H1 (cell line): Measurements from ENCODE around the gene BRICD5. TPM values are rescaled to one million over a fixed set of nuclear protein-coding genes. Genes with fewer than 3 reads are reported as not detected.

Source experiments
- CTCF ChIA-PET: fragments of 300-600 bp; sonication (Branson Sonifier 250); formaldehyde crosslinking; loops from one replicate; lab custom pipeline; 2021; ENCODE audit not compliant: partially characterized antibody; lab: Charles Lee
- POLR2A ChIA-PET: fragments of 300-600 bp; sonication (Branson Sonifier 250); formaldehyde crosslinking; loops from one replicate; lab custom pipeline; 2021; ENCODE audit warnings: inconsistent platforms; ENCODE audit not compliant: partially characterized antibody; lab: Charles Lee
- DNase-seq, 2 experiments: peaks; one replicate each; pipeline versions ENCODE4 v3.0.0 to v3.0.0-alpha.2; 2010 to 2022; ENCODE audit warnings: low spot score in 2 of 2, low read depth in 1 of 2, mixed read lengths in 1 of 2
- FAIRE-seq: peaks from 2 replicates; lab custom pipeline; 2011; peaks lifted over from hg19 to GRCh38; lab: Jason Lieb, UNC
- H2AFZ ChIP-seq: 2 replicates; pipeline ENCODE4 v1.8.1; 2012; ENCODE audit warnings: low read length, inconsistent platforms
- H2AK5ac ChIP-seq: 2 replicates; pipeline ENCODE4 v1.6.1; 2013; ENCODE audit warnings: low read depth, low read length
- H2BK120ac ChIP-seq: replicated peaks from 2 replicates; pipeline ENCODE3; 2013; ENCODE audit warnings: low read depth, low read length, inconsistent platforms
- H2BK12ac ChIP-seq: 2 replicates; pipeline ENCODE4 v1.6.1; 2013; ENCODE audit warnings: low read depth, low read length
- H2BK15ac ChIP-seq: 2 replicates; pipeline ENCODE4 v1.6.1; 2013; ENCODE audit warnings: low read length
- H2BK20ac ChIP-seq: 2 replicates; pipeline ENCODE4 v1.6.1; 2013; ENCODE audit warnings: low read length
- H2BK5ac ChIP-seq: 2 replicates; pipeline ENCODE4 v1.6.1; 2013; ENCODE audit warnings: low read depth, low read length
- H3K14ac ChIP-seq: 2 replicates; pipeline ENCODE4 v1.6.1; 2013; ENCODE audit warnings: inconsistent platforms; ENCODE audit not compliant: insufficient read length
- H3K18ac ChIP-seq: 2 replicates; pipeline ENCODE4 v1.6.1; 2013; ENCODE audit warnings: low read length; ENCODE audit errors: extremely low read depth
- H3K23ac ChIP-seq: 2 replicates; pipeline ENCODE4 v1.6.1; 2013; ENCODE audit warnings: inconsistent platforms; ENCODE audit not compliant: insufficient read length
- H3K23me2 ChIP-seq: 2 replicates; pipeline ENCODE4 v1.6.1; 2013; ENCODE audit warnings: low read depth, low read length
- H3K27ac ChIP-seq: 2 replicates; pipeline ENCODE4 v1.6.1; 2011; ENCODE audit warnings: low read depth, low read length, inconsistent platforms
- H3K27me3 ChIP-seq, 4 experiments: replicated peaks in 1 of 4; 1 replicate in 1 of 4; 2 replicates in 3 of 4; pipeline versions ENCODE4 v1.6.1 to v1.8.1; 2011 to 2013; ENCODE audit warnings: low read length in 3 of 4, mild to moderate bottlenecking in 3 of 4, inconsistent platforms in 2 of 4, mixed read lengths in 2 of 4, moderate library complexity in 1 of 4; ENCODE audit not compliant: control insufficient read depth in 3 of 4, insufficient read depth in 3 of 4; ENCODE audit errors: extremely low read depth in 1 of 4
- H3K36me3 ChIP-seq, 4 experiments: 2 replicates each; pipeline versions ENCODE4 v1.6.1 to v1.8.1; 2011 to 2013; ENCODE audit warnings: mild to moderate bottlenecking in 4 of 4, low read length in 3 of 4, moderate library complexity in 2 of 4, control low read depth in 1 of 4, inconsistent platforms in 1 of 4; ENCODE audit not compliant: insufficient read depth in 4 of 4, control insufficient read depth in 2 of 4
- H3K4ac ChIP-seq: replicated peaks from 2 replicates; pipeline ENCODE3; 2013; ENCODE audit warnings: low read length, low read depth, mixed read lengths, inconsistent platforms; ENCODE audit not compliant: insufficient read length
- H3K4me1 ChIP-seq, 4 experiments: replicated peaks in 1 of 4; 1 replicate in 1 of 4; 2 replicates in 3 of 4; pipeline versions ENCODE4 v1.6.1 to v1.8.1; 2011 to 2013; ENCODE audit warnings: low read length in 3 of 4, inconsistent platforms in 2 of 4, mixed read lengths in 1 of 4; ENCODE audit not compliant: insufficient read depth in 4 of 4, control insufficient read depth in 3 of 4
- H3K4me2 ChIP-seq, 2 experiments: 2 replicates each; pipeline versions ENCODE4 v1.6.1 to v1.8.1; 2011 to 2013; ENCODE audit warnings: low read depth in 2 of 2, low read length in 2 of 2, control low read depth in 1 of 2, inconsistent platforms in 1 of 2, mild to moderate bottlenecking in 1 of 2; ENCODE audit not compliant: insufficient read depth in 1 of 2
- H3K4me3 ChIP-seq, 4 experiments: fragments of 200-600, 300-600 bp in 1 of 4; sonication (generic), shearing (Covaris generic), sonication (Bioruptor Twin) in 1 of 4; 2 replicates each; pipeline versions ENCODE4 v1.5.1 to v1.8.1; 2011 to 2016; ENCODE audit warnings: low read length in 4 of 4, low read depth in 3 of 4, control low read depth in 2 of 4, inconsistent platforms in 2 of 4, mild to moderate bottlenecking in 2 of 4, mixed read lengths in 1 of 4, moderate library complexity in 1 of 4; ENCODE audit not compliant: insufficient read depth in 2 of 4; ENCODE audit errors: extremely low read depth in 1 of 4
- H3K56ac ChIP-seq: replicated peaks from 2 replicates; pipeline ENCODE3; 2013; ENCODE audit warnings: low read depth, mild to moderate bottlenecking, mixed read lengths, low read length, inconsistent platforms; ENCODE audit not compliant: insufficient read length
- H3K79me1 ChIP-seq: 2 replicates; pipeline ENCODE4 v1.6.1; 2013; ENCODE audit warnings: low read depth, low read length, control low read depth
- H3K79me2 ChIP-seq, 2 experiments: 2 replicates each; pipeline versions ENCODE4 v1.6.1 to v1.8.1; 2012 to 2013; ENCODE audit warnings: low read length in 2 of 2, mild to moderate bottlenecking in 2 of 2, inconsistent platforms in 1 of 2; ENCODE audit not compliant: insufficient read depth in 2 of 2, control insufficient read depth in 1 of 2
- H3K9ac ChIP-seq, 4 experiments: replicated peaks in 1 of 4; 1 replicate in 1 of 4; 2 replicates in 3 of 4; pipeline versions ENCODE4 v1.6.1 to v1.8.1; 2011 to 2013; ENCODE audit warnings: low read depth in 3 of 4, low read length in 3 of 4, control low read depth in 2 of 4, mild to moderate bottlenecking in 2 of 4, moderate library complexity in 2 of 4, inconsistent platforms in 1 of 4; ENCODE audit errors: extremely low read depth in 1 of 4
- H3K9me3 ChIP-seq, 2 experiments: 2 replicates each; pipeline versions ENCODE4 v1.6.1 to v1.8.1; 2012 to 2013; ENCODE audit warnings: mild to moderate bottlenecking in 2 of 2, moderate library complexity in 2 of 2, control low read depth in 1 of 2, inconsistent platforms in 1 of 2, low read depth in 1 of 2, low read length in 1 of 2, mixed read lengths in 1 of 2; ENCODE audit not compliant: insufficient read depth in 2 of 2
- H4K20me1 ChIP-seq, 2 experiments: replicated peaks in 1 of 2; 2 replicates each; pipeline versions ENCODE3 to v1.8.1; 2011 to 2013; ENCODE audit warnings: inconsistent platforms in 2 of 2, low read length in 2 of 2, mild to moderate bottlenecking in 1 of 2; ENCODE audit not compliant: insufficient read depth in 2 of 2, control insufficient read depth in 1 of 2
- H4K5ac ChIP-seq: 2 replicates; pipeline ENCODE4 v1.6.1; 2013; ENCODE audit warnings: low read length, low read depth, mixed read lengths, inconsistent platforms; ENCODE audit not compliant: insufficient read length
- H4K8ac ChIP-seq: 2 replicates; pipeline ENCODE4 v1.8.0; 2013; ENCODE audit warnings: mild to moderate bottlenecking, moderate library complexity, low read length, inconsistent platforms; ENCODE audit not compliant: insufficient read depth; ENCODE audit errors: extremely low read depth
- H4K91ac ChIP-seq: replicated peaks from 2 replicates; pipeline ENCODE3; 2013; ENCODE audit warnings: low read length, mixed read lengths, inconsistent platforms; ENCODE audit not compliant: insufficient read length
- BRCA1 ChIP-seq: IDR thresholded peaks from 2 replicates; pipeline ENCODE4 v1.6.1; 2012; ENCODE audit warnings: low read depth, low read length, improper control_type of control experiment
- CEBPB ChIP-seq: IDR thresholded peaks from 2 replicates; pipeline ENCODE4 v1.6.1; 2012; ENCODE audit warnings: low read depth, low read length
- FOSL1 ChIP-seq: IDR thresholded peaks from 2 replicates; pipeline ENCODE4 v1.6.1; 2011; ENCODE audit warnings: mild to moderate bottlenecking, low read depth, low read length, moderate library complexity; ENCODE audit not compliant: insufficient read depth
- GABPA ChIP-seq: IDR thresholded peaks from 2 replicates; pipeline ENCODE4 v1.6.1; 2011; ENCODE audit warnings: mild to moderate bottlenecking, low read length, moderate library complexity, borderline replicate concordance; ENCODE audit not compliant: insufficient read depth
- GTF2F1 ChIP-seq: IDR thresholded peaks from 2 replicates; pipeline ENCODE4 v1.6.1; 2012; ENCODE audit warnings: low read depth, low read length, improper control_type of control experiment, borderline replicate concordance
- HDAC2 ChIP-seq, 2 experiments: fragments of 300-600 bp in 1 of 2; sonication (generic) in 1 of 2; IDR thresholded peaks; 2 replicates each; pipeline ENCODE4 v1.6.1; 2011 to 2012; ENCODE audit warnings: low read depth in 2 of 2, low read length in 2 of 2, mild to moderate bottlenecking in 2 of 2, moderate library complexity in 2 of 2, borderline replicate concordance in 1 of 2, inconsistent platforms in 1 of 2
- JUND ChIP-seq: IDR thresholded peaks from 2 replicates; pipeline ENCODE4 v1.6.1; 2011; ENCODE audit warnings: mild to moderate bottlenecking, improper control_type of control experiment, low read length
- MAX ChIP-seq: IDR thresholded peaks from 2 replicates; pipeline ENCODE4 v1.6.1; 2012; ENCODE audit warnings: inconsistent platforms
- PHF8 ChIP-seq: fragments of 200-600 bp; sonication (generic); conservative IDR thresholded peaks from 2 replicates; pipeline ENCODE4 v1.7.1; 2012; ENCODE audit warnings: low read depth, mild to moderate bottlenecking, inconsistent platforms, low read length, moderate library complexity
- SRF ChIP-seq: IDR thresholded peaks from 2 replicates; pipeline ENCODE4 v1.6.1; 2011; ENCODE audit warnings: mild to moderate bottlenecking, low read depth, low read length, moderate library complexity
- TBP ChIP-seq: IDR thresholded peaks from 2 replicates; pipeline ENCODE4 v1.6.1; 2011; ENCODE audit warnings: low read depth, low read length, improper control_type of control experiment
- WGBS, 2 experiments: shearing (Covaris generic) in 1 of 2; methylation state at CpG; one replicate each; pipeline versions ENCODE4 v1.1.6 to v1.1.7; 2013 to 2015; ENCODE audit warnings: low lambda C conversion rate in 2 of 2, mixed read lengths in 2 of 2, inconsistent platforms in 1 of 2, low coverage in 1 of 2, missing lambda C conversion rate in 1 of 2; ENCODE audit not compliant: insufficient replicate concordance in 2 of 2, insufficient coverage in 1 of 2, insufficient read length in 1 of 2; ENCODE audit errors: extremely low coverage in 1 of 2, missing lambda C conversion rate in 1 of 2; 5-methylcytosine and 5-hydroxymethylcytosine counted together
- polyA plus RNA-seq, 7 experiments: library from polyadenylated mRNA; depleted of rRNA in 3 of 7; stranded (reverse) in 5 of 7; unstranded in 2 of 7; fragments of >200 nt in 5 of 7; fragments of 200-250 nt in 2 of 7; gene quantifications; 1 replicate in 5 of 7; 2 replicates in 1 of 7; 4 replicates in 1 of 7; pipeline versions ENCODE4 v1.2.1 to v1.2.3, GENCODE V29; 2011 to 2013; ENCODE audit warnings: missing spikeins in 2 of 7, mixed read lengths in 2 of 7
- total RNA-seq: library from RNA; stranded (reverse); fragmentation: NEBNext Ultra II Directional; extraction: Animal tissue kit (Norgen Biotek cat#: 25700); gene quantifications from 2 replicates; pipeline ENCODE4 v1.2.1, GENCODE V29; 2021

The BRICD5 gene
- total and polyA plus RNA-seq, 2 of the 8 experiments (the other 6 are each of a cell fraction or from before 2014, with no cell fraction given), result 8.5 to 14.2 TPM

DNA sequence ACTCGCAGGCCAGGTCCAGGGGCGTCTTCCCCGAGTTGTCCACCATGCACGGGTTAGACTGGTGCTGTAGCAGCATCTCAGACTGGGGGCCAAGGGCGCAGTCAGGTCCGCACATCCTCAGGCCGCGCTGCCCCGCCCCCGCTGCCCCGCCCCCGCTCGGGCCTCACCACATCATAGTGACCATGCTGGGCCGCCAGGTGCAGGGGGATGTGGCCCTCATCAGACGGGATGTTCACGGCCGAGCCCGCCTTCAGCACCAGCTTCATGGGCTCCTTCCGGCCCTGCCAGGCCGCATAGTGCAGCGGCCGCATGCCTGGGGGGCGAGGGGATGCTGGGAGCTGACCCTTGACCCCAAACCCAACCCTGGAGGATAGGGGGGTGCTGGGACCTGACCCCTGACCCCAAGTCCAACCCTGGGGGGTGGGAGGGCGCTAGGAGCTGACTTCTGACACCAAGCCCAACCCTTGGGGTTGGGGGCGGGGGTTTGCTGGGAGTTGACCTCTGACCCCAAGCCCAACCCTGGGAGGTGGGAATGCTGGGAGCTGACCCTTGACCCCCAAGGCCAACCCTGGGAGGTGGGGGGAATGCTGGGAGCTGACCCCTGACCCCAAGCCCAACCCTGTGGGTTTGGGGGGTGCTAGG, 21.3 kb downstream of the BRICD5 start:
- Histone ChIP-seq H4K91ac (no peak overlapping the region), H2BK12ac (no peak overlapping the region), H2AK5ac (no peak overlapping the region), H2BK20ac (no peak overlapping the region), H4K5ac (no peak overlapping the region), H2BK15ac (no peak overlapping the region), H3K9ac (no peak overlapping the region), H3K79me2 (no peaks in the 10 kb centered on the region), H3K23ac (no peak overlapping the region), H3K14ac (no peak overlapping the region), H3K27me3 (no peaks in the 10 kb centered on the region), H2BK120ac (no peak overlapping the region), H3K56ac (no peak overlapping the region), H4K8ac (no peak overlapping the region; the same call in 1 of the 2 replicates), H2BK5ac (no peak overlapping the region), H3K4me1 (no peaks in the 10 kb centered on the region; a peak in 1 of 7 replicates), H3K27ac (no peak overlapping the region), H3K18ac (no peak overlapping the region), H3K4ac (no peak overlapping the region), H3K36me3 (no peaks in the 10 kb centered on the region), H3K4me2 (no peak overlapping the region), H4K20me1 (peaks cover under 1 to 8% of the 10 kb centered on the region in 2 experiments), H3K9me3 (no peaks in the 10 kb centered on the region), H3K4me3 (no peak overlapping the region), H3K23me2 (no peaks in the 10 kb centered on the region), H2AFZ (no peak overlapping the region), H3K79me1 (no peaks in the 10 kb centered on the region)
- no peak for DNase-seq
- no peak for FAIRE-seq
- ChIA-PET POLR2A (interaction anchor here (0.6 to 2.2 kb wide), 8 partner anchors 9 to 280 kb away, joined by 3 to 12 read pairs (median 4); partner anchors contain the start of genes ECI1 and TRAF7), CTCF (interaction anchor here (0.7 to 1.9 kb wide), 4 partner anchors 20 to 49 kb away, joined by 3 to 4 read pairs (median 3); no protein-coding TSS in a partner anchor)
- WGBS, 2 experiments, result 92% methylated on average over 16 of the region's 25 CpGs; no CpG with 5 or more reads in 1 of the 2 experiments
- TF ChIP-seq MAX (no peak), PHF8 (no peak), FOSL1 (no peak), CEBPB (no peak), GABPA (no peak), TBP (no peak), HDAC2 (IDR thresholded peaks at IDR 0.05; ENCODE audit: borderline replicate concordance in 1 of 2, low read depth in 2 of 2, low read length in 2 of 2) (no peak), BRCA1 (no peak), JUND (no peak), SRF (no peak), GTF2F1 (no peak)
